Measurements from ENCODE around the gene INPP5D. TPM values are rescaled to one million over a fixed set of nuclear protein-coding genes. Genes with fewer than 3 reads are reported as not detected.

INPP5D gene
- total RNA-seq, 1 experiment from 2014 or later = 12.7 TPM

- H3K4me3 Mint-ChIP-seq = no peak overlapping the region
- Histone ChIP-seq H3K4me1 (ENCODE audit: insufficient read depth, low read length) (no peaks in the 10 kb centered on the region), H2BK120ac (ENCODE audit: low read depth, low read length, poor library complexity, severe bottlenecking) (no peak overlapping the region), H4K91ac (ENCODE audit: insufficient read length, low read depth, low read length) (no peak overlapping the region), H3K27ac (ENCODE audit: insufficient read length, low read depth, low read length) (no peak overlapping the region), H3K79me1 (ENCODE audit: insufficient read depth, low read depth, low read length, poor library complexity, severe bottlenecking) (no peaks in the 10 kb centered on the region), H2BK12ac (ENCODE audit: insufficient read length, low read depth, low read length) (no peak overlapping the region), H3K18ac (ENCODE audit: insufficient read length, low read depth, low read length) (no peak overlapping the region), H3K9me3 (ENCODE audit: control insufficient read depth, low read depth, low read length) (no peaks in the 10 kb centered on the region), H4K8ac (replicated peaks; ENCODE audit: insufficient read length, low read depth, low read length) (no peak overlapping the region), H3K9ac (ENCODE audit: extremely low read depth, insufficient read length, low read length) (no peak overlapping the region), H4K5ac (ENCODE audit: insufficient read length, low read depth, low read length) (no peak overlapping the region), H2BK5ac (ENCODE audit: insufficient read length, low read length) (no peak overlapping the region), H3K14ac (ENCODE audit: insufficient read depth, low read length) (no peak overlapping the region), H3K79me2 (ENCODE audit: insufficient read depth, low read length) (no peaks in the 10 kb centered on the region), H3K4me2 (ENCODE audit: insufficient read depth, insufficient read length, low read length) (no peak overlapping the region), H4K20me1 (ENCODE audit: control insufficient read depth, insufficient read depth, insufficient read length) (no peaks in the 10 kb centered on the region), H3K27me3 (ENCODE audit: insufficient read depth, low read length) (no peaks in the 10 kb centered on the region), H3K23me2 (ENCODE audit: insufficient read length, low read depth, low read length, poor library complexity, severe bottlenecking) (no peaks in the 10 kb centered on the region), H3K56ac (ENCODE audit: insufficient read length, low read depth, low read length) (no peak overlapping the region), H2BK15ac (ENCODE audit: low read depth, low read length) (no peak overlapping the region), H3K4ac (ENCODE audit: low read depth, low read length) (no peak overlapping the region), H3T11ph (ENCODE audit: low read length) (no peak overlapping the region), H2BK20ac (ENCODE audit: low read depth, low read length, poor library complexity, severe bottlenecking) (no peak overlapping the region), H2AK5ac (ENCODE audit: insufficient read length, low read length) (no peak overlapping the region), H2AFZ (ENCODE audit: low read length) (no peak overlapping the region), H3K23ac (ENCODE audit: insufficient read length, low read depth, low read length) (no peak overlapping the region)
- TF ChIP-seq, protein P1, sequence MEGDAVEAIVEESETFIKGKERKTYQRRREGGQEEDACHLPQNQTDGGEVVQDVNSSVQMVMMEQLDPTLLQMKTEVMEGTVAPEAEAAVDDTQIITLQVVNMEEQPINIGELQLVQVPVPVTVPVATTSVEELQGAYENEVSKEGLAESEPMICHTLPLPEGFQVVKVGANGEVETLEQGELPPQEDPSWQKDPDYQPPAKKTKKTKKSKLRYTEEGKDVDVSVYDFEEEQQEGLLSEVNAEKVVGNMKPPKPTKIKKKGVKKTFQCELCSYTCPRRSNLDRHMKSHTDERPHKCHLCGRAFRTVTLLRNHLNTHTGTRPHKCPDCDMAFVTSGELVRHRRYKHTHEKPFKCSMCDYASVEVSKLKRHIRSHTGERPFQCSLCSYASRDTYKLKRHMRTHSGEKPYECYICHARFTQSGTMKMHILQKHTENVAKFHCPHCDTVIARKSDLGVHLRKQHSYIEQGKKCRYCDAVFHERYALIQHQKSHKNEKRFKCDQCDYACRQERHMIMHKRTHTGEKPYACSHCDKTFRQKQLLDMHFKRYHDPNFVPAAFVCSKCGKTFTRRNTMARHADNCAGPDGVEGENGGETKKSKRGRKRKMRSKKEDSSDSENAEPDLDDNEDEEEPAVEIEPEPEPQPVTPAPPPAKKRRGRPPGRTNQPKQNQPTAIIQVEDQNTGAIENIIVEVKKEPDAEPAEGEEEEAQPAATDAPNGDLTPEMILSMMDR (conservative IDR thresholded peaks at IDR 0.05) = no peak
- H3K27me3 Mint-ChIP-seq (ENCODE audit: low read depth) = no peaks in the 10 kb centered on the region; the same call in 1 of the 2 replicates
- peaks cover 0 to 3% of the 10 kb centered on the region in 2 experiments; a peak in 1 of 5 replicates for H3K9me3 Mint-ChIP-seq
- DNase-seq = no peak
- H3K27ac Mint-ChIP-seq = no peak overlapping the region; a peak in 1 of 7 replicates
- no CpG with 5 or more reads among the region's 9 CpGs for WGBS (ENCODE audit: extremely low coverage, insufficient read length, low lambda C conversion rate)
- peaks cover 0 to 4% (median 0%) of the 10 kb centered on the region in 3 experiments; a peak in 1 of 7 replicates for H3K36me3 Mint-ChIP-seq (ENCODE audit: insufficient read depth in 1 of 3, low read depth in 3 of 3)
- peaks cover 13 to 18% of the 10 kb centered on the region in 2 experiments for H3K4me1 Mint-ChIP-seq
Measured at GRCh38 chr2:233029321-233029720, 30.8 kb upstream of the INPP5D start.
